ENCODE measurements around the gene HYOU1.
"Not testable (repeated sequence)": the region's sequence is repeated elsewhere in the genome, so short reads cannot be mapped to it uniquely, and the experiment has no call there.

HYOU1 gene

GRCh38 chr11:119084663-119085436 lies 27.8 kb upstream of the HYOU1 start, which contains the start of gene HMBS:
TSS of gene HMBS (plus strand) at chr11:119084881. CDS start at chr11:119085034, 153 bp downstream.
- peak; percentile 80 for DNase-seq

GRCh38 chr11:119081682-119082260 lies 24.8 kb upstream of the HYOU1 start:
- DNase-seq: no peak

GRCh38 chr11:119078675-119079420 lies 21.8 kb upstream of the HYOU1 start:
- DNase-seq: no peak

- DNase-seq: no peak
Observed at GRCh38 chr11:119077839-119078238, 20.8 kb upstream of the HYOU1 start.

- peak; percentile 82 for DNase-seq
Observed at GRCh38 chr11:119067371-119068222, 10.6 kb upstream of the HYOU1 start, which contains the start of gene VPS11. TSS of gene VPS11 (plus strand) at chr11:119067818. CDS start at chr11:119067824, 6 bp downstream.

GRCh38 chr11:119065369-119065768 lies 8.4 kb upstream of the HYOU1 start:
- no peak for DNase-seq

GRCh38 chr11:119062779-119063178 lies 5.8 kb upstream of the HYOU1 start:
- DNase-seq: no peak

GRCh38 chr11:119061256-119061655 lies 4.3 kb upstream of the HYOU1 start:
- DNase-seq: no peak

- DNase-seq: not testable (repeated sequence)
Observed at GRCh38 chr11:119059128-119059527, 2.1 kb upstream of the HYOU1 start.

- DNase-seq: no peak
Observed at GRCh38 chr11:119056421-119056999, 495 bp downstream of the HYOU1 start.

GRCh38 chr11:119055901-119056300 lies 1.1 kb downstream of the HYOU1 start:
- DNase-seq: no peak

GRCh38 chr11:119054418-119054817 lies 2.6 kb downstream of the HYOU1 start:
- no peak for DNase-seq

- no peak for DNase-seq
Observed at GRCh38 chr11:119052163-119052814, 4.7 kb downstream of the HYOU1 start.

- DNase-seq: no peak
Observed at GRCh38 chr11:119051440-119052162, 5.4 kb downstream of the HYOU1 start.

- DNase-seq: no peak
Observed at GRCh38 chr11:119049081-119049480, 7.9 kb downstream of the HYOU1 start.

- DNase-seq: no peak
Observed at GRCh38 chr11:119048644-119049043, 8.4 kb downstream of the HYOU1 start.

GRCh38 chr11:119047205-119047604 lies 9.8 kb downstream of the HYOU1 start:
- no peak for DNase-seq

- DNase-seq: no peak
Observed at GRCh38 chr11:119046489-119046888, 10.5 kb downstream of the HYOU1 start.

GRCh38 chr11:119044708-119045107 lies 12.3 kb downstream of the HYOU1 start:
- DNase-seq: no peak

- DNase-seq: no peak
Observed at GRCh38 chr11:119042927-119043326, 14.1 kb downstream of the HYOU1 start.
